ENCODE data around the gene RLBP1. TPM values are rescaled to one million over a fixed set of nuclear protein-coding genes. Genes with fewer than 3 reads are reported as not detected.
A peak's percentile ranks its signal among the peaks of the same experiment; 100 is the strongest.

The RLBP1 gene
- total RNA-seq, 1 experiment from 2014 or later: not detected

DNA sequence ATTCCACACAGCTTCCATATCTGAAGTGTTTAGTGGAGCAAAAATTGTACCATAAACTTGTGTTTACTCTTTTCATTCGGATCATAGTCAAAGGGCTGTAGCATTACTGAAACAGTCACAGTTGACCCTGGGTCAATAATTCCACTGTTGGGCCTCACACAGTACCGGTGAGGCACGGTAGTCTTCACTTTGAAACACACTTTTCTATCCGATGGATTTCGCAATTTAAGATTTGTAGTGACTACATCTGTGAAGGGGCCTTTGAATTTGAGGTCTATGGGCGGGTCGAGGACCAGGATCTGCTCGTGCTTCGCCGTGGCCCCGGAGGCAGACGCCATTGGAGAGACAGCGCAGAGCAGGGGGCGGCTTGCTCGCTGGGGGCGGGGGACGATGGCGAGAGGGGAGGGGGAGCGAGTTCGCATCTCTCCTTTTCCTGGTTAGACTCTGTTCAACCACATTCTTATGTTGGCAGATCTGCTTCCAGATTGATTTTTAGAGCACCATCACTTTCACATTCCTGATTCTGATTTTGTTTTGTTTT is 19.8 kb downstream of the RLBP1 start:
- ATAC-seq: no peak
- POLR2A ChIA-PET: no interaction called here
- TF ChIP-seq TEAD1 (CRISPR knock-in tag; IDR thresholded peaks at IDR 0.05) (no peak), CREM (CRISPR knock-in tag; IDR thresholded peaks at IDR 0.05) (no peak), HMGA2 (CRISPR knock-in tag; IDR thresholded peaks at IDR 0.05) (no peak), GABPB1 (CRISPR knock-in tag; IDR thresholded peaks at IDR 0.05) (no peak), TP53 (CRISPR knock-in tag; IDR thresholded peaks at IDR 0.05) (no peak), NFYB (CRISPR knock-in tag; conservative IDR thresholded peaks at IDR 0.05; ENCODE audit: low read depth) (no peak)
- TF ChIP-seq, protein P1, sequence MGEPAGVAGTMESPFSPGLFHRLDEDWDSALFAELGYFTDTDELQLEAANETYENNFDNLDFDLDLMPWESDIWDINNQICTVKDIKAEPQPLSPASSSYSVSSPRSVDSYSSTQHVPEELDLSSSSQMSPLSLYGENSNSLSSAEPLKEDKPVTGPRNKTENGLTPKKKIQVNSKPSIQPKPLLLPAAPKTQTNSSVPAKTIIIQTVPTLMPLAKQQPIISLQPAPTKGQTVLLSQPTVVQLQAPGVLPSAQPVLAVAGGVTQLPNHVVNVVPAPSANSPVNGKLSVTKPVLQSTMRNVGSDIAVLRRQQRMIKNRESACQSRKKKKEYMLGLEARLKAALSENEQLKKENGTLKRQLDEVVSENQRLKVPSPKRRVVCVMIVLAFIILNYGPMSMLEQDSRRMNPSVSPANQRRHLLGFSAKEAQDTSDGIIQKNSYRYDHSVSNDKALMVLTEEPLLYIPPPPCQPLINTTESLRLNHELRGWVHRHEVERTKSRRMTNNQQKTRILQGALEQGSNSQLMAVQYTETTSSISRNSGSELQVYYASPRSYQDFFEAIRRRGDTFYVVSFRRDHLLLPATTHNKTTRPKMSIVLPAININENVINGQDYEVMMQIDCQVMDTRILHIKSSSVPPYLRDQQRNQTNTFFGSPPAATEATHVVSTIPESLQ (CRISPR knock-in tag; IDR thresholded peaks at IDR 0.05): no peak
- TF ChIP-seq, protein P2, sequence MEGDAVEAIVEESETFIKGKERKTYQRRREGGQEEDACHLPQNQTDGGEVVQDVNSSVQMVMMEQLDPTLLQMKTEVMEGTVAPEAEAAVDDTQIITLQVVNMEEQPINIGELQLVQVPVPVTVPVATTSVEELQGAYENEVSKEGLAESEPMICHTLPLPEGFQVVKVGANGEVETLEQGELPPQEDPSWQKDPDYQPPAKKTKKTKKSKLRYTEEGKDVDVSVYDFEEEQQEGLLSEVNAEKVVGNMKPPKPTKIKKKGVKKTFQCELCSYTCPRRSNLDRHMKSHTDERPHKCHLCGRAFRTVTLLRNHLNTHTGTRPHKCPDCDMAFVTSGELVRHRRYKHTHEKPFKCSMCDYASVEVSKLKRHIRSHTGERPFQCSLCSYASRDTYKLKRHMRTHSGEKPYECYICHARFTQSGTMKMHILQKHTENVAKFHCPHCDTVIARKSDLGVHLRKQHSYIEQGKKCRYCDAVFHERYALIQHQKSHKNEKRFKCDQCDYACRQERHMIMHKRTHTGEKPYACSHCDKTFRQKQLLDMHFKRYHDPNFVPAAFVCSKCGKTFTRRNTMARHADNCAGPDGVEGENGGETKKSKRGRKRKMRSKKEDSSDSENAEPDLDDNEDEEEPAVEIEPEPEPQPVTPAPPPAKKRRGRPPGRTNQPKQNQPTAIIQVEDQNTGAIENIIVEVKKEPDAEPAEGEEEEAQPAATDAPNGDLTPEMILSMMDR (IDR thresholded peaks at IDR 0.05): no peak
- TF ChIP-seq, protein P3, sequence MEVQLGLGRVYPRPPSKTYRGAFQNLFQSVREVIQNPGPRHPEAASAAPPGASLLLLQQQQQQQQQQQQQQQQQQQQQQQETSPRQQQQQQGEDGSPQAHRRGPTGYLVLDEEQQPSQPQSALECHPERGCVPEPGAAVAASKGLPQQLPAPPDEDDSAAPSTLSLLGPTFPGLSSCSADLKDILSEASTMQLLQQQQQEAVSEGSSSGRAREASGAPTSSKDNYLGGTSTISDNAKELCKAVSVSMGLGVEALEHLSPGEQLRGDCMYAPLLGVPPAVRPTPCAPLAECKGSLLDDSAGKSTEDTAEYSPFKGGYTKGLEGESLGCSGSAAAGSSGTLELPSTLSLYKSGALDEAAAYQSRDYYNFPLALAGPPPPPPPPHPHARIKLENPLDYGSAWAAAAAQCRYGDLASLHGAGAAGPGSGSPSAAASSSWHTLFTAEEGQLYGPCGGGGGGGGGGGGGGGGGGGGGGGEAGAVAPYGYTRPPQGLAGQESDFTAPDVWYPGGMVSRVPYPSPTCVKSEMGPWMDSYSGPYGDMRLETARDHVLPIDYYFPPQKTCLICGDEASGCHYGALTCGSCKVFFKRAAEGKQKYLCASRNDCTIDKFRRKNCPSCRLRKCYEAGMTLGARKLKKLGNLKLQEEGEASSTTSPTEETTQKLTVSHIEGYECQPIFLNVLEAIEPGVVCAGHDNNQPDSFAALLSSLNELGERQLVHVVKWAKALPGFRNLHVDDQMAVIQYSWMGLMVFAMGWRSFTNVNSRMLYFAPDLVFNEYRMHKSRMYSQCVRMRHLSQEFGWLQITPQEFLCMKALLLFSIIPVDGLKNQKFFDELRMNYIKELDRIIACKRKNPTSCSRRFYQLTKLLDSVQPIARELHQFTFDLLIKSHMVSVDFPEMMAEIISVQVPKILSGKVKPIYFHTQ (CRISPR knock-in tag; IDR thresholded peaks at IDR 0.05): no peak
- TF ChIP-seq, protein P4, sequence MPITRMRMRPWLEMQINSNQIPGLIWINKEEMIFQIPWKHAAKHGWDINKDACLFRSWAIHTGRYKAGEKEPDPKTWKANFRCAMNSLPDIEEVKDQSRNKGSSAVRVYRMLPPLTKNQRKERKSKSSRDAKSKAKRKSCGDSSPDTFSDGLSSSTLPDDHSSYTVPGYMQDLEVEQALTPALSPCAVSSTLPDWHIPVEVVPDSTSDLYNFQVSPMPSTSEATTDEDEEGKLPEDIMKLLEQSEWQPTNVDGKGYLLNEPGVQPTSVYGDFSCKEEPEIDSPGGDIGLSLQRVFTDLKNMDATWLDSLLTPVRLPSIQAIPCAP (CRISPR knock-in tag; IDR thresholded peaks at IDR 0.05): no peak
- Mint-ChIP-seq H3K27ac (0 out of 2 replicates have a peak overlapping the region, but pooled peaks have one; percentile 82), H3K27me3 (ENCODE audit: low read depth) (no peaks in the 10 kb centered on the region), H3K4me3 (no peak overlapping the region; the same call in 1 of the 2 replicates), H3K4me1 (peaks cover 54% of the 10 kb centered on the region), H3K36me3 (no peaks in the 10 kb centered on the region), H3K9me3 (no peaks in the 10 kb centered on the region)
- no peak for DNase-seq (ENCODE audit: low spot score)
- CTCF ChIA-PET: interaction anchor here (0.6 kb wide), 1 partner anchor 45 kb away, joined by 3 read pairs; no protein-coding TSS in a partner anchor

DNA sequence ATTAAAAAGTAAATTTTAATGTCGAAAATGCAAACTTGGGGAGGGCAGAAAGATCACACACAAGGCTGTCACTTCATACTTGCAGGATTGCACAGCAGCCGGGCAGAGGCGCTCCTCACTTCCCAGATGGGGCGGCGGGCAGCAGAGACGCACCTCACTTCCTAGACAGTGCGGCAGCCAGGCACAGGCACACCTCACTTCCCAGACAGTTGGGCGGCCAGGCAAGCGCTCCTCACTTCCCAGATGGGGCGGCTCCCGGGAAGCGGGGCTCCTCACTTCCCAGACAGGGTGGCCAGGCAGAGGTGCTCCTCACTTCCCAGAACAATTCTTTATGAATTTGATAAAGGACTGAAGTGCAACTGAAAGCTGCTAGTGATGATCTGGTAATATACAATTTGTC is 21.2 kb downstream of the RLBP1 start:
- ChIA-PET CTCF (interaction anchor here (0.6 to 2.8 kb wide), 11 partner anchors 9 to 918 kb away, joined by 3 to 20 read pairs (median 5); no protein-coding TSS in a partner anchor), POLR2A (interaction anchor here (1.0 kb wide), 1 partner anchor 88 kb away, joined by 3 read pairs; no protein-coding TSS in a partner anchor)
- Mint-ChIP-seq H3K36me3 (no peaks in the 10 kb centered on the region), H3K4me3 (no peak overlapping the region), H3K4me1 (peaks cover 65% of the 10 kb centered on the region), H3K9me3 (no peaks in the 10 kb centered on the region), H3K27me3 (ENCODE audit: low read depth) (no peaks in the 10 kb centered on the region), H3K27ac (no peak overlapping the region)
- no peak for DNase-seq (ENCODE audit: low spot score)
- ATAC-seq: 0 out of 2 replicates have a peak, but pooled peaks have one; percentile 8
- no peak for TF ChIP-seq ZNF423 (CRISPR knock-in tag; IDR thresholded peaks at IDR 0.05)
- no peak for TF ChIP-seq ETV6 (CRISPR knock-in tag; IDR thresholded peaks at IDR 0.05)
- TF ChIP-seq RELA (CRISPR knock-in tag; IDR thresholded peaks at IDR 0.05; ENCODE audit: borderline replicate concordance): no peak
- TF ChIP-seq, protein P1 (CRISPR knock-in tag; IDR thresholded peaks at IDR 0.05): no peak
- no peak for TF ChIP-seq ZNF317 (CRISPR knock-in tag; IDR thresholded peaks at IDR 0.05; ENCODE audit: borderline replicate concordance, low read depth)
- no peak for TF ChIP-seq SMAD4 (CRISPR knock-in tag; IDR thresholded peaks at IDR 0.05)
- TF ChIP-seq TP53 (CRISPR knock-in tag; IDR thresholded peaks at IDR 0.05): no peak
- TF ChIP-seq JAZF1 (CRISPR knock-in tag; IDR thresholded peaks at IDR 0.05): no peak
- TF ChIP-seq NR3C1 (CRISPR knock-in tag; conservative IDR thresholded peaks at IDR 0.05; ENCODE audit: low read depth): no peak
- TF ChIP-seq, protein P5, sequence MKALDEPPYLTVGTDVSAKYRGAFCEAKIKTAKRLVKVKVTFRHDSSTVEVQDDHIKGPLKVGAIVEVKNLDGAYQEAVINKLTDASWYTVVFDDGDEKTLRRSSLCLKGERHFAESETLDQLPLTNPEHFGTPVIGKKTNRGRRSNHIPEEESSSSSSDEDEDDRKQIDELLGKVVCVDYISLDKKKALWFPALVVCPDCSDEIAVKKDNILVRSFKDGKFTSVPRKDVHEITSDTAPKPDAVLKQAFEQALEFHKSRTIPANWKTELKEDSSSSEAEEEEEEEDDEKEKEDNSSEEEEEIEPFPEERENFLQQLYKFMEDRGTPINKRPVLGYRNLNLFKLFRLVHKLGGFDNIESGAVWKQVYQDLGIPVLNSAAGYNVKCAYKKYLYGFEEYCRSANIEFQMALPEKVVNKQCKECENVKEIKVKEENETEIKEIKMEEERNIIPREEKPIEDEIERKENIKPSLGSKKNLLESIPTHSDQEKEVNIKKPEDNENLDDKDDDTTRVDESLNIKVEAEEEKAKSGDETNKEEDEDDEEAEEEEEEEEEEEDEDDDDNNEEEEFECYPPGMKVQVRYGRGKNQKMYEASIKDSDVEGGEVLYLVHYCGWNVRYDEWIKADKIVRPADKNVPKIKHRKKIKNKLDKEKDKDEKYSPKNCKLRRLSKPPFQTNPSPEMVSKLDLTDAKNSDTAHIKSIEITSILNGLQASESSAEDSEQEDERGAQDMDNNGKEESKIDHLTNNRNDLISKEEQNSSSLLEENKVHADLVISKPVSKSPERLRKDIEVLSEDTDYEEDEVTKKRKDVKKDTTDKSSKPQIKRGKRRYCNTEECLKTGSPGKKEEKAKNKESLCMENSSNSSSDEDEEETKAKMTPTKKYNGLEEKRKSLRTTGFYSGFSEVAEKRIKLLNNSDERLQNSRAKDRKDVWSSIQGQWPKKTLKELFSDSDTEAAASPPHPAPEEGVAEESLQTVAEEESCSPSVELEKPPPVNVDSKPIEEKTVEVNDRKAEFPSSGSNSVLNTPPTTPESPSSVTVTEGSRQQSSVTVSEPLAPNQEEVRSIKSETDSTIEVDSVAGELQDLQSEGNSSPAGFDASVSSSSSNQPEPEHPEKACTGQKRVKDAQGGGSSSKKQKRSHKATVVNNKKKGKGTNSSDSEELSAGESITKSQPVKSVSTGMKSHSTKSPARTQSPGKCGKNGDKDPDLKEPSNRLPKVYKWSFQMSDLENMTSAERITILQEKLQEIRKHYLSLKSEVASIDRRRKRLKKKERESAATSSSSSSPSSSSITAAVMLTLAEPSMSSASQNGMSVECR (CRISPR knock-in tag; IDR thresholded peaks at IDR 0.05; ENCODE audit: borderline replicate concordance): no peak
